IPS-18c (cell line): ENCODE data around the gene KCTD7.
"Not testable (repeated sequence)": the region's sequence is repeated elsewhere in the genome, so short reads cannot be mapped to it uniquely, and the experiment has no call there.

ENCODE experiments used
- H3K4me3 ChIP-seq: 2 replicates; pipeline ENCODE4 v1.7.0; 2013; ENCODE audit warnings: low read depth, mild to moderate bottlenecking, low read length, moderate library complexity; ENCODE audit not compliant: insufficient read depth
- H3K9me3 ChIP-seq: one replicate; pipeline ENCODE4 v1.6.1; 2013; ENCODE audit warnings: mild to moderate bottlenecking, low read length, moderate library complexity; ENCODE audit not compliant: control insufficient read depth, insufficient read depth

Gene KCTD7

GRCh38 chr7:66628361-66629221 lies at the start of gene KCTD7:
KCTD7 (plus strand) TSS chr7:66628881; CDS start chr7:66629065, 184 bp downstream.
- H3K4me3 ChIP-seq: peak within 1 kb of the TSS; percentile 93
- H3K9me3 ChIP-seq: peaks cover 4% of the 10 kb centered on the region

GRCh38 chr7:66580380-66580779 lies 48.3 kb upstream of the KCTD7 start:
- H3K9me3 ChIP-seq, H3K4me3 ChIP-seq: not testable (repeated sequence)

- H3K9me3 ChIP-seq: not testable (repeated sequence)
These were observed 45.7 kb upstream of the KCTD7 start for GRCh38 chr7:66582816-66583489.

GRCh38 chr7:66583490-66584110 lies 45.1 kb upstream of the KCTD7 start:
- Histone ChIP-seq H3K9me3 (no peaks in the 10 kb centered on the region), H3K4me3 (no peak overlapping the region)

More at GRCh38 chr7:66582816-66583489, 45.7 kb upstream of the KCTD7 start:
- not testable (repeated sequence) for H3K4me3 ChIP-seq

DNA sequence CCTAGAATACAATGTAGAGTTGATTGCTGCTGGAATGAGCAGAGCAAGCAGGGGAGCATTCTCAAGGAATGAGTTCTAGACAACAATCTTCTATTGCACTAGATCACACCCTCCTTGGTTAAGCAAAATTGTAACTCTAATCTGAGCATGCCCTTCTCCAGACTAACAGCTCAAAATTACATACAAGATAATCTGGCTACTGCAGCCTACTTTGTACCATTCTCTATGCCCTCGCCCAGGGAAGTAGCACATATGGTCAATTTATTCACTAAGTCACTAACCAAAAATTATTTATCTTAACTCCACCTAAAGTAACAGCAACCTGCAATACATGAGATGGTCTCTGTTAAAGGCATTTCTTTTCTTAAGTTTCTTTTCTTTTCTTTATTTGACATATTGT lies 42.5 kb upstream of the KCTD7 start:
- Histone ChIP-seq H3K9me3 (no peaks in the 10 kb centered on the region), H3K4me3 (no peak overlapping the region)

DNA sequence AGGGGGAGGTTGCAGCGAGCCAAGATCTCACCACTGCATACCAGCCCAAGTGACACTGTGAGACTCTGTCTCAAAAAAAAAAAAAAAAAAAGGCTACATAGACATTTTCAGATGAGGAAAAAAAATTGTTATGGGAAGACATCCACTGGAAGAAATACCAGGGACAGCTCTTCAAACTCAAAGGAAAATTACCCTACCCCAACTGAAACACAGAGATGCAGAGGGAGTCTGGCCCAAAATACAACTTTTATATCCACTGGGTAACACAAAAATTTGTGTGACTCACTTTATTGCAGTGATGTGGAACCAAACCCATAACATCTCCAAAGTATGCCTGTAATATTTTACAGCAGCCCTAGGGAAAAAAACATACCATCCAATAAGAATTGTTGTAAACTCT lies 40.5 kb upstream of the KCTD7 start:
- H3K9me3 ChIP-seq, H3K4me3 ChIP-seq: not testable (repeated sequence)

DNA sequence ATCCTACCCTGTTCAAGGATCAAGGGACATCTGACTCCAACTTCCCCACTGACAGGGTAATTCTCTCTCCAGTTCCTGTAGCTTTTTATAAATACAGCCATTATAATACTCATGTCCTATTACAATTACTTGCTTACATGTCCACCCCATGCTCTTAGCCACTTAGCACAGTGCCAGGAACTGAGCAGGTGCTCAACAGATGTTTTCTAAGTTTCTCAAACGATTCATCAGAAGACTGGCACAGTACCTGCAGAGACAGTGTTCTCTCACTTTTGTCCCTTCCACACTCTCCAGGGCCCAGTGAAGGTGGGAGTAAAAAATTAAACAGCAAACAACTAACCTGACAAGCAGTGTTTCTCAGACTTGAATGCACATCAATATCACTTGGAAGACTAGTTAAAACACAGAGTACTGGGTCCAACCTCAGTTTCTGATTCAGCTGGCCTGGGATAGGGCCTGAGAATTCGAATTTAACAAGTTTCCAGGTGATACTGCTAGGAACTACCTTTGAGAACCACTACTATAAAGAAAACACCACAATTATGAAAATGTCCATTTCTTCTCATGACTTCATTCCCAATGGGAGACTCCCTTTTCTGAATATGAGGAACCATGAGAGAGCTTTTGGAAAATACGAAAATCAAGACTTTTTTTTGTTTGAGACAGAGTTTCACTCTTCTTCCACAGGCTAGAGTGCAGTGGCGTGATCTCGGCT lies 39.7 kb upstream of the KCTD7 start:
- not testable (repeated sequence) for H3K9me3 ChIP-seq, H3K4me3 ChIP-seq

DNA sequence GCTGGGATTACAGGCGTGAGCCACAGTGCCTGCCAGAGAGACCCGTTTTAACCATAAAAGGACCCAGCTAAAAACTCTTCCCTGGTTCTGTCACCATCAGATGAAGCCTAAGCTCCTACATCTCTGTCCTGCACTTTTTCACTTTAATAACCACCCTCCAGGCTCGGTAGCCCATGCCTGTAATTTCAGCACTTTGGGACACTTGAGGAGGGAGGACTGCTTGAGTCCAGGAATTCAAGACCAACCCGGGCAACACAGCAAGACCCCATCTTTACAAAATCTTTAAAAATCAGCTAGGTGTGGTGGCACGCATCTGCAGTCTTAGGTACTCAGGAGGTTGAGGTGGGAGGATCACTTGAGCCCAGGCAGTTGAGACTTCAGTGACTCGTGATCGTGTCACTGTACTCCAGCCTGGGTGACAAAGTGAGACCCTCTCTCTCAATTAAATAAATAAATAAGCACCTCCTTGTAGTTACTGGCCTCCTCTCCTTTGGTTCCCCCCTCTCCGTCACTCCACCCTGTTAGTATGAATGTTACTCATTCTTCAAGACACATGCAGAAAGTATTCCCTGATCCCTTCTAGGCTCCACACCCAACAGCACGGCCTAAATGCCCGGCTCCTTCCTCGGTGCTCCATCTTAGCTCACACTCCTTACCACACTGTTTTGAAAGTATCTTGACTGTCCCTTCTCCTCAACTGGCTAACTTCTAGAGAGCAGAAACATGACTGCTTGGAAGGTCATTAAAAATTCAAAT lies 38.2 kb upstream of the KCTD7 start:
- not testable (repeated sequence) for H3K9me3 ChIP-seq
- peak overlapping the region; percentile 91; the same call in 1 of the 2 replicates for H3K4me3 ChIP-seq

- H3K9me3 ChIP-seq: not testable (repeated sequence)
- H3K4me3 ChIP-seq: peak overlapping the region; percentile 91
These were observed 37.5 kb upstream of the KCTD7 start for GRCh38 chr7:66591058-66591798.

- H3K9me3 ChIP-seq: peaks cover 5% of the 10 kb centered on the region
- peak overlapping the region; percentile 91 for H3K4me3 ChIP-seq
These were observed 36.7 kb upstream of the KCTD7 start for GRCh38 chr7:66591799-66592596.

GRCh38 chr7:66592597-66593146 lies 36.0 kb upstream of the KCTD7 start:
- H3K4me3 ChIP-seq: peak overlapping the region; percentile 91
- not testable (repeated sequence) for H3K9me3 ChIP-seq

DNA sequence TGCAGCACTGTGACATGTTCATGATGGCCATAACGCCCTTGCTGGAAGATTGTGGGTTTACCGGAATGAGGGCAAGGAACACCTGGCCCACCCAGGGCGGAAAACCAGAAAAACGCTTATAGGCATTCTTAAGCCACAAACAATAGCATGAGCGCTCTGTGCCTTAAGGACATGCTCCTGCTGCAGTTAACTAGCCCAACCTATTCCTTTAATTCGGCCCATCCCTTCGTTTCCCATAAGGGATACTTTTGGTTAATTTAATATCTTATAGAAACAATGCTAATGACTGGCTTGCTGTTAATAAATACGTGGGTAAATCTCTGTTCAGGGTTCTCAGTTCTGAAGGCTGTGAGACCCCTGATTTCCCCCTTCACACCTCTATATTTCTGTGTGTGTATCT lies 34.6 kb upstream of the KCTD7 start:
- not testable (repeated sequence) for H3K4me3 ChIP-seq, H3K9me3 ChIP-seq

- peaks cover 5% of the 10 kb centered on the region for H3K9me3 ChIP-seq
- H3K4me3 ChIP-seq: no peak overlapping the region
These were observed 31.2 kb upstream of the KCTD7 start for GRCh38 chr7:66597461-66597860.

- Histone ChIP-seq H3K9me3 (no peaks in the 10 kb centered on the region), H3K4me3 (no peak overlapping the region)
These were observed 26.5 kb upstream of the KCTD7 start for GRCh38 chr7:66602159-66602558.

- no peak overlapping the region for H3K4me3 ChIP-seq
- H3K9me3 ChIP-seq: no peaks in the 10 kb centered on the region
These were observed 24.5 kb upstream of the KCTD7 start for GRCh38 chr7:66604198-66604597.
